NCI-H2029 treated with DMSO at 0.1 percent for 48 hours (cell line): Measurements from ENCODE around the gene CREG2.
A peak's percentile ranks its signal among the peaks of the same experiment; 100 is the strongest.
"Not testable (repeated sequence)": the region's sequence is repeated elsewhere in the genome, so short reads cannot be mapped to it uniquely, and the experiment has no call there.

Experiments
- DNase-seq: peaks from one replicate; lab custom pipeline; 2025; lab: John Stamatoyannopoulos, UW

CREG2 gene

DNA sequence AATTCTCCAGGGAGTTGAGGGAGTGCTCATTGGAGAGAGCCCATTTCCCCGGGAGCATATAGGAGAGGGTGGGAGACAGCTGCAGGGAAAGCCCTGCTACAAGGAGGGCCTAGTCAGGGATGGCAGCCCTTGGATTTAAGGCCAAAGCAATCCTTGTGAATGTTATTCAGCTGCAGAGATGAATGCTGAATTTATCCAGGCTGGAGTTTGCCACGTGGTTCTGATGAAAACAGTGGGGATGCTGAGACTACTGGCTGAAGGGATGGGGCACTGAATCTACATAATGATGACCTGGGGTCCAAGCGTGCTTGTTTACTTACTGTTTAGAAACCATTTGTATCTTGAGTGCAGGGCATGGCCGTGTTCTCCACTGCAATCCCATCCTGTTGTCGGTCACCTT, 43.2 kb downstream of the CREG2 start:
- no peak for DNase-seq

GRCh38 chr2:101342625-101343008, 44.7 kb downstream of the CREG2 start:
- DNase-seq, result no peak

DNA sequence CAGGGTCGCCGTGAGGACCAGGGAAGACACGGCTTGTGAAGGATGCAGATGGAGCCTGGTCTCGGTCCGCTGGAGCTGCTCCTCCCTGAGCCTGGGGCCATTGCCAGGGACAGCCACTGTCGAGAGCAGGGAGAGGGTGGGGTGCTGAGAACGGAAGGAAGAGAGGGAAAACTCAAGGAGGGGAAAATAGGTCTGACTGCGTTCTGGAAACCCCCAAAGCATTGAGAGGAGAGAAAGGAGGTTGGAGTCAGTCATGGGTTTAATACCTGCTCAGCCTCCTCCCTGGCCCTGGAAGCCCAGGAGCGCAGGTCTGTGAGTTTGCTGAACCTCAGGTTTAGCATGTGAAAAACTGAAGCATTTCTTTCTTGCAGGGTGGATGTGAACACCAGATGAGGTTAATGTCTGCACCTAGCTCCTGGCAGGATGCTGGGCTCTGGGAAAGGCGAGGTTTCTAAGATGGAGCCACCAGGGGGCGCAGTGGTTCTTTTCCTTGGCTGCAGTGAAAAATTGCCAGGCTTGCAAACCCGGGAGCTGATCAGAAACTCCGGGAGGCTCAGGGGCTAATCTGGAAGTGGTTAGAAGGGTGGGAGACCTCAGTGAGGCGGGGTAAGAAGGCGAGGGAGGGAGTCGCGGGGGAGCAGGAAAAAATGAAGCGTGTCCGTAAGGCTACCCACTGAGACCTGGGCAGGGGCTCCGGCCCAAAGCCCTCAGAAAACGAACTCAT, 45.2 kb downstream of the CREG2 start:
- DNase-seq, result peak; percentile 15

DNA sequence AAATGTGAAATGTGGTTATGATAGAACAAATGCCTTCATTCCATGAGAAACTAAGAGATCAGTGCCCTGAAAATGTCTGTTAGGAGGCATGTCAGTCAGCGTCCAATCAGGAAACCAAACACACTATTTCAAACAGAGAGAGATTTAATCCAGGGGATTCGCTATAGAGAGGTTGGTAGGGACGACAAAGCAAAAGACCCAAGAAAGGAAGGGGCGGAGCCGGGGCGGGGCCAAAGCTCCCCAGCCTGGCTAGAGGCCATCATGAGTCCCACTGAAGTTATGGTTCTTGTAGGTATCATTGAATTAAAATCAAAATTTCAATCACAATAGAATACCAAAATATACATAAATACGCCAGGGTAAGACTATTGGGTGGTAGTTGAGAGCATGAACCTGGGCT, 45.9 kb downstream of the CREG2 start:
- DNase-seq, result no peak

DNA sequence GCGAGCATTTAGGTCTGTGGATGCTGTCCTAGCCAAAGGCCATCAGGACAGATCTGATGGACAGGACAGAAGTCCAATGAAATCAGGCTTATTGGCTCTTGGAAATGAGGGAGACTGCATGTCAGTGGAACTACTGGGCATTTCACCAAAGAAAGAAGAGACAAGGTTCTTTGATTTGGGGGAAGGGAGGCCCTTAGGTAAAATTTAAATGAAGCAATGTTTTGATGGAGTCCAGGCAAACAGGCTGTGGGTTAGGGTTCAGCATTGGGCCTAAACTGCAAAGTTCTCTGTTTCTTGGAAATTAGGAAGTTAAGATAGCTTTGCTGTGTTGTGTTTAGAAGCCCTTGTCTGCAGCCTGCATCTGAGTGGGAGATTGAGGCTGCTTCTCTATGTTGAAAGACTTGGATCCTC, 47.2 kb downstream of the CREG2 start:
- no peak for DNase-seq

DNA sequence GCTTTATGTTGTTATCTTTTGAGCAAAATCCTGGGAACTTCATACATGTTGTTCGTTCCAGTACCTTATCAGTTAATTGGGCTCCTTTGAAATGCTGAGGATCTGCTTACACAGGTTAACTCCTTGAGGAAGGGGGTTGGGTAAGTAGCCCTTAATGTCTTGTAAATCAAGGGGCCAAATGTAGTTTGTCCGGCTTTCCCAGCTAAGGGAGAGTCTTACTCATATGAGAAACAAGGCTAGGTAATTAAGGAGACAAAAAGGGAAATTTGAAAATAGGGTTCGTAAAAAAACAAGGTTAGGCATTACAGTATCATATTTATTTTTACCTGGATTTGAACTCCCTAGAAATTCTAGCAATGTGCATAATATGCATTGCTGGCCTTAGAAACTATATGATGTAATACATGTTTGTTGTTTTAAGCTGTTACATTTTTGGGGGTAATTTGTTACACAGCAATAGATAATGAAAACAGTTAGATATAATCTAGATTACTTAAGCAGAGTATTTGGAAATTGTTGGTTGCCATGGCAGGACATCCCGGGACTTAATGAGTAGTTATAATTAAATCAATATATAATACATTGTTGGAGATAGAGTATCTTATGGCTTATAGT, 47.9 kb downstream of the CREG2 start:
- no peak for DNase-seq

DNA sequence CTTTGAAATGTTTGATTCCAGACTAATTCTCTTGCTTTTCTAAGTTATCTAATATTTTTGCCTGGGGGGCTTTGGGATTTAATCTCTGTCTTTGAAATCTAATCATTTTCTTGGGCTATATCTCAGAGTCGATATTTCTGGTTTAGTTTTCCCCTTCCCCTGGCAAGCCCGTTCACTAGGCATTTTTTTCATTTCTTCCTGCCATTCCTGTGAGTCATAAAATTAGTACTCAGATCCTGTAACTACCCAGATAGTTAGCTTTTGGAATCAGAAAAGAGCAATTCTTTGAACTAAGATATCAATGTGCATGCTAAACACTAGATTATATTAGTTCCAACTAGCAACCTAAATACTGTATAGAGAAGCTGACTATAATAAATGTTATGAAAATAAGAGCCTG, 49.4 kb downstream of the CREG2 start:
- DNase-seq, result no peak

DNA sequence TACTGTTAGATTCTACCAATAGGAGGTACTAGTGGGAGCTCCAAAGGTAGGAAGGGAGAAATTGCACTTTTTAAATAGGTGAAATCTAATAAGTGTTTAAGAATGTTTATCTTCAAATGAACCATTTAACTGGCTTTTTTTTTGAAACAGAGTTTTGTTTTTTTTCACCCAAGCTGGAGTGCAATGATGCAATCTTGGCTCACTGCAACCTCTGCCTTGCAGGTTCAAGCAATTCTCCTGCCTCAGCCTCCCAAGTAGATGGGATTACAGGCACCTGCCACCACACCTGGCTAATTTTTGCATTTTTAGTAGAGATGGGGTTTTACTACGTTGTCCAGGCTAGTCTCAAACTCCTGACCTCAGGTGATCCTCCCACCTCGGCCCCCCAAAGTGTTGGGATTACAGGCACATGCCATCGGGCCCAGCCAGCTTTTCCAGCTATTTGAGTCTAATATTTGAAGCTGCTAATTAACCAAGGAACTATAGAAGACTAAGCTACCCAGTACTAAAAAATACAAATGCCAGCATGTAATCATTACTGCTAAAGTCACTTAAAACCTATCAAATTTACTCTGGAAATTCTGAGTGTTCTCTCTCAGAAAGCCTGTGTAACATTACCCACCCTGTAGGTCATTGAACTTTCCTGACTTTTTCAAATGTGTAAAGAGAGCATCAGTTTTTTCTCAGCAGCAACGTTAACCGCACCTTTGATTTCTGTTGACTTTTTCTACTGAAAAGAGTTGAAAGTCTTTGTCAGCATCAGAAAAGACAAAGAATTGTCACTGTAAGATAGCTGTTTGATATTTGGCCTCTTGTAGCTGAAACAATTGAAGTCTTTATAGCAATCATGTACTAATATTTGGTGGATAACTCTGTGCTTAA, 54.2 kb downstream of the CREG2 start:
- no peak for DNase-seq

- DNase-seq, result no peak
These were observed 56.1 kb downstream of the CREG2 start for GRCh38 chr2:101331202-101331601.

GRCh38 chr2:101330253-101330933, 56.9 kb downstream of the CREG2 start:
- DNase-seq, result no peak

GRCh38 chr2:101329026-101329425, 58.3 kb downstream of the CREG2 start:
- no peak for DNase-seq

- no peak for DNase-seq
These were observed 58.8 kb downstream of the CREG2 start for GRCh38 chr2:101328474-101329007.

- DNase-seq, result peak; percentile 24
These were observed 59.4 kb downstream of the CREG2 start for GRCh38 chr2:101327863-101328394.

DNA sequence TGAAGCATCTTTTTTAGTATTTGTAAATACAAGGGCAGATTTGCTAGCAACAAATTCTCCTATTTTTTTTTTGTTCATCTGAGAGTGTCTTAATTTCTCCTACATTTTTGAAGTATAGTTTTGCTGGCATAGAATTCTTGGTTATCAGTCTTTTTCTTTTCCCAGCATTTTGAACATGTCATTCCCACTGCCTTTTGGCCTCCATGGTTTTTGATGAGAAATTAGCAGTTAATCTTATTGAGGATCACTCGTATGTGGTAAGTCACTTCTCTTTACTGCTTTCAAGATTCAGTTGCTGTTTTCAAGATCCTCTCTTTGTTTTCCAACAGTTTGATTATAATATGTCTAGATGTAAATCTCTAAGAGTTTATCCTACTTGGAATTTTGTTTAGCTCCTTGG, 61.9 kb downstream of the CREG2 start:
- DNase-seq, result no peak

DNA sequence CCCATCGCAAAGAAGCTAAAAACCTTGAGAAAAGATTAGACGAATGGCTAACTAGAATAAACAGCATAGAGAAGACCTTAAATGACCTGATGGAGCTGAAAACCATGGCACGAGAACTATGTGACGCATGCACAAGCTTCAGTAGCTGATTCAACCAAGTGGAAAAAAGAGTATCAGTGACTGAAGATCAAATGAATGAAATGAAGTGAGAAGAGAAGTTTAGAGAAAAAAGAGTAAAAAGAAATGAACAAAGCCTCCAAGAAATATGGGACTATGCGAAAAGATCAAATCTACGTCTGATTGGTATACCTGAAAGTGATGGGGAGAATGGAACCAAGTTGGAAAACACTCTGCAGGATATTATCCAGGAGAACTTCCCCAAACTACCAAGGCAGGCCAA, 70.7 kb downstream of the CREG2 start:
- DNase-seq, result not testable (repeated sequence)

GRCh38 chr2:101311696-101312017, 75.6 kb downstream of the CREG2 start:
- no peak for DNase-seq

- no peak for DNase-seq
These were observed 76.2 kb downstream of the CREG2 start for GRCh38 chr2:101310834-101311695.

DNA sequence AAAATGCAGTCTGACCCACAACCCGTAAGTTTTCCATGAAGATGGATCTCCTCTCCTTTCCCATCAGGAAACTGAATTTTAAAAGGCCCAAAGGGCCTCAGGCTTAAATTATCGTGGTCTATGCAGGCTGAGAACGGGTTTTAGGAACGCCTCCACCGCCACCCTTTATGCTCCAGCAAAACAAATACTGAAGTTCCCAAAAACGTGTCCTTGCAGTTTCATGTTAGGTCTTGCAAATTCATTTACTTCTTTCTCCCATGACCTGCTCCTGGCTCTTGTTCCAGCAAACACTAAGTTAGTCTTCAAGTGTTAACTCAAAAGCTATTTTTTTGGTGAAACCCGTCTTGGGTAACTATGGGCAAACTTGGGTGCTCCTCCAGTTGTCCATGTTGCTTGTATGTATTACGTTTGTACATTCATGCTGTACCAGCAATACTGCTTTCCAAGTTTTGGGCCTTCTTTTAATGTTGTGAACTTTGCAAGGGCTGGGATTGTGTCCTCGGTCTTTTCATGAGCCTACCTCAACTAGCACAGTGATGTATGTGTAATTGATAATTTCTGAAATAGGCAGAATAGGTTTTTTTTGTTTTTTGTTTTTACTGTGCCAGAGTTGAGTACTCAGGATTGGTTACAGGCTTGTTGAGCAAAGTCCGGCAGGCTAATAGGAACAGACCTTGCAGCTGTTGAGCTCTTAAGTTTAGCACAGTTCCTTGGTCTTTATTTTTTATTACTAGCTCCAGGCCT, 77.0 kb downstream of the CREG2 start:
- no peak for DNase-seq

- DNase-seq, result peak; percentile 23
These were observed 78.7 kb downstream of the CREG2 start, which contains the start of gene RNF149 for GRCh38 chr2:101308432-101309210. TSS of gene RNF149 (minus strand) at chr2:101308701. CDS start at chr2:101308588, 113 bp downstream.
